Transverse colon (tissue), 4 donors: Measurements from ENCODE around the gene TMEM131L. TPM values are rescaled to one million over a fixed set of nuclear protein-coding genes. Genes with fewer than 3 reads are reported as not detected.

ENCODE experiments used
- DNase-seq: peaks from one replicate; pipeline ENCODE4 v3.0.0-alpha.2; 2019
- H3K27ac ChIP-seq, 4 donors: fragments of 200-600 bp; sonication (generic); 2 replicates each; pipeline ENCODE4 v1.5.1; 2016 to 2018; ENCODE audit warnings: inconsistent platforms in 4 of 4
- H3K27me3 ChIP-seq: fragments of 200-600 bp; sonication (generic); 2 replicates; pipeline ENCODE4 v1.5.1; 2017; ENCODE audit warnings: inconsistent platforms
- H3K36me3 ChIP-seq, 4 donors: fragments of 200-600 bp; sonication (generic); 2 replicates each; pipeline ENCODE4 v1.5.1; 2017 to 2019; ENCODE audit warnings: inconsistent platforms in 4 of 4
- H3K4me1 ChIP-seq, 4 donors: fragments of 200-600 bp; sonication (generic); 2 replicates each; pipeline ENCODE4 v1.5.1; 2017 to 2020; ENCODE audit warnings: inconsistent platforms in 4 of 4
- H3K4me3 ChIP-seq, 4 donors: fragments of 200-600 bp; sonication (generic); 1 replicate in 1 of 4; 2 replicates in 3 of 4; pipeline versions ENCODE4 v1.5.1 to v1.6.1; 2017 to 2019; ENCODE audit warnings: inconsistent platforms in 4 of 4
- H3K9me3 ChIP-seq, 2 donors: fragments of 200-600 bp; sonication (generic); 2 replicates each; pipeline ENCODE4 v1.5.1; 2017 to 2019; ENCODE audit warnings: inconsistent platforms in 2 of 2
- CTCF ChIP-seq, 5 experiments: fragments of 200-600 bp in 3 of 5; fragments of 450-650 bp in 2 of 5; sonication (generic) in 3 of 5; IDR thresholded peaks; 1 replicate in 2 of 5; 2 replicates in 3 of 5; pipeline ENCODE4 v1.5.1; 2016 to 2017; ENCODE audit warnings: antibody characterized with exemption in 5 of 5, inconsistent platforms in 3 of 5, mild to moderate bottlenecking in 2 of 5, moderate library complexity in 1 of 5
- EP300 ChIP-seq: sonication (generic); formaldehyde crosslinking; IDR thresholded peaks from one replicate; pipeline ENCODE4 v1.6.1; 2017; ENCODE audit warnings: antibody characterized with exemption, low read depth
- POLR2A ChIP-seq: fragments of 450-650 bp; IDR thresholded peaks from one replicate; pipeline ENCODE4 v1.6.1; 2016; ENCODE audit warnings: antibody characterized with exemption, mild to moderate bottlenecking, moderate library complexity
- POLR2AphosphoS5 ChIP-seq, 3 donors: sonication (generic); formaldehyde crosslinking; IDR thresholded peaks; one replicate each; pipeline ENCODE4 v1.6.1; 2016; ENCODE audit warnings: antibody characterized with exemption in 3 of 3
- WGBS, 2 donors: methylation state at CpG; one replicate each; pipeline ENCODE4 v1.1.5; 2018; ENCODE audit warnings: low coverage in 1 of 2; 5-methylcytosine and 5-hydroxymethylcytosine counted together
- in situ Hi-C, 4 donors: fragments of 200-750 bp; cut with MboI; loops; one replicate each; pipeline versions ENCODE4 v1.15.0 to v1.15.1; 2017; ENCODE audit warnings: low sequenced_read_pairs in 3 of 4, low pct_ligation_motif_present in 1 of 4, low pct_unique_long_range_greater_than_20kb in 1 of 4
- intact Hi-C: fragments of 100-400 bp; cut with DNase I; formaldehyde crosslinking; loops from one replicate; pipeline ENCODE4 v1.15.1; 2023; ENCODE audit warnings: low total_unique reads
- total RNA-seq, 4 donors: library from RNA; depleted of rRNA; stranded (reverse); fragments of >200 nt; gene quantifications; one replicate each; pipeline ENCODE4 v1.1.0, GENCODE V29; 2016

TMEM131L gene
- total RNA-seq, 4 donors from 2014 or later = 5.2 to 14.8 (median 8.3) TPM

- Histone ChIP-seq H3K4me1 (no peaks in the 10 kb centered on the region), H3K9me3 (no peaks in the 10 kb centered on the region), H3K36me3 (peaks cover 0 to 6% (median 2%) of the 10 kb centered on the region in 4 donors), H3K27me3 (no peaks in the 10 kb centered on the region), H3K27ac (no peak overlapping the region), H3K4me3 (no peak overlapping the region)
- TF ChIP-seq POLR2AphosphoS5 (IDR thresholded peaks at IDR 0.05) (no peak), POLR2A (no peak), EP300 (no peak), CTCF (IDR thresholded peaks at IDR 0.05) (no peak)
- intact Hi-C loops = no loop called here
- WGBS, 2 donors = 85 to 88% methylated on average over 4 to 6 of the region's 6 CpGs
- in situ Hi-C loops = no loop called here
- DNase-seq = no peak
Measured at GRCh38 chr4:153618833-153619232, 152.7 kb downstream of the TMEM131L start.

- H3K27me3 ChIP-seq = no peaks in the 10 kb centered on the region
- no peak for TF ChIP-seq CTCF (IDR thresholded peaks at IDR 0.05)
- TF ChIP-seq POLR2A = no peak
- TF ChIP-seq EP300 = no peak
- TF ChIP-seq POLR2AphosphoS5 (IDR thresholded peaks at IDR 0.05) = no peak
- intact Hi-C loops (no loop called here), in situ Hi-C loops (no loop called here)
- H3K27ac ChIP-seq = no peak overlapping the region
- no peak for DNase-seq
- peaks cover 0 to 7% (median 0%) of the 10 kb centered on the region in 4 donors for H3K36me3 ChIP-seq
- H3K9me3 ChIP-seq = no peaks in the 10 kb centered on the region
- 71 to 93% methylated on average over 2 of the region's 2 CpGs for WGBS, 2 donors
- H3K4me3 ChIP-seq = no peak overlapping the region
- no peaks in the 10 kb centered on the region for H3K4me1 ChIP-seq
Measured at GRCh38 chr4:153619811-153620210, 153.7 kb downstream of the TMEM131L start.

- TF ChIP-seq EP300 = no peak
- TF ChIP-seq POLR2A = no peak
- no peak for TF ChIP-seq POLR2AphosphoS5 (IDR thresholded peaks at IDR 0.05)
- no peak for TF ChIP-seq CTCF (IDR thresholded peaks at IDR 0.05)
- no peak for DNase-seq
- H3K9me3 ChIP-seq = no peaks in the 10 kb centered on the region
- no peak overlapping the region for H3K4me3 ChIP-seq
- in situ Hi-C loops (no loop called here), intact Hi-C loops (no loop called here)
- WGBS, 2 donors = 27 to 59% methylated on average over 1 of the region's 1 CpG
- H3K27me3 ChIP-seq = no peaks in the 10 kb centered on the region
- H3K4me1 ChIP-seq = no peaks in the 10 kb centered on the region
- peaks cover 0 to 13% (median 0%) of the 10 kb centered on the region in 4 donors for H3K36me3 ChIP-seq
- H3K27ac ChIP-seq = no peak overlapping the region
Measured at GRCh38 chr4:153620352-153620751, 154.2 kb downstream of the TMEM131L start.

GRCh38 chr4:153622093-153622492 is 155.9 kb downstream of the TMEM131L start:
- TF ChIP-seq POLR2A (no peak), EP300 (no peak), CTCF (IDR thresholded peaks at IDR 0.05) (no peak), POLR2AphosphoS5 (IDR thresholded peaks at IDR 0.05) (no peak)
- 100% methylated on average over 1 to 5 of the region's 5 CpGs for whole genome bisulfite sequencing, 2 donors
- Histone ChIP-seq H3K36me3 (peaks cover 0 to 14% (median 0%) of the 10 kb centered on the region in 4 donors), H3K27ac (no peak overlapping the region), H3K27me3 (no peaks in the 10 kb centered on the region), H3K4me3 (no peak overlapping the region), H3K4me1 (no peaks in the 10 kb centered on the region), H3K9me3 (no peaks in the 10 kb centered on the region)
- DNase-seq = no peak
- in situ Hi-C loops (no loop called here), intact Hi-C loops (no loop called here)
